HCT116 (cell line): ENCODE data around the gene C3orf20. TPM values are rescaled to one million over a fixed set of nuclear protein-coding genes. Genes with fewer than 3 reads are reported as not detected.

Experiments used
- ATAC-seq: fragments of 200-7000 bp; cut with Tn5 transposase; 2 replicates; pipeline ENCODE4 v1.9.1; 2020; ENCODE audit warnings: mild to moderate bottlenecking, moderate library complexity
- BruUV-seq: library from RNA; stranded (reverse); fragments of 400-500 nt; replicated peaks from 2 replicates; lab custom pipeline; 2021; lab: Mats Ljungman, UMichigan
- CTCF ChIA-PET: fragments of 300-600 bp; sonication (Branson Sonifier 250); formaldehyde crosslinking; loops from one replicate; lab custom pipeline; 2021; ENCODE audit warnings: antibody characterized with exemption; lab: Charles Lee
- POLR2A ChIA-PET: fragments of 300-600, 350-600 bp; sonication (Branson Sonifier 250); formaldehyde crosslinking; loops from one replicate; lab custom pipeline; 2021; ENCODE audit warnings: antibody characterized with exemption; lab: Charles Lee
- RAD21 ChIA-PET, 2 experiments: fragments of 300-600 bp; sonication (Branson Sonifier 250); formaldehyde crosslinking; loops; one replicate each; lab custom pipeline; 2023; ENCODE audit warnings: low total read pairs in 2 of 2; ENCODE audit not compliant: uncharacterized antibody in 2 of 2, unreplicated experiment in 2 of 2, low non-redundant PET in 1 of 2; lab: Charles Lee
- DNase-seq: peaks from one replicate; pipeline ENCODE4 v3.0.0-alpha.2; 2010; ENCODE audit warnings: low read depth, low spot score
- H2AFZ ChIP-seq: fragments of 200-600 bp; shearing (Covaris generic), sonication (generic); 2 replicates; pipeline ENCODE4 v1.6.1; 2017; ENCODE audit warnings: low read depth, mixed run types, mixed read lengths, antibody characterized with exemption, low read length; ENCODE audit not compliant: poor library complexity, severe bottlenecking
- H3K27ac ChIP-seq: 2 replicates; pipeline ENCODE4 v1.5.1; 2012; ENCODE audit warnings: low read depth, low read length
- H3K27me3 ChIP-seq: fragments of 200-600 bp; sonication (generic); 2 replicates; pipeline ENCODE4 v1.6.1; 2016; ENCODE audit warnings: mixed run types, low read length, mixed read lengths; ENCODE audit not compliant: insufficient read depth
- H3K36me3 ChIP-seq, 2 experiments: fragments of 200-500 bp in 1 of 2; fragments of 200-600 bp in 1 of 2; sonication (Bioruptor generic) in 1 of 2; sonication (generic) in 1 of 2; 2 replicates each; pipeline versions ENCODE4 v1.5.1 to v1.6.1; 2014 to 2016; ENCODE audit warnings: low read length in 2 of 2, inconsistent platforms in 1 of 2, mixed read lengths in 1 of 2, mixed run types in 1 of 2; ENCODE audit not compliant: insufficient read depth in 2 of 2, control insufficient read depth in 1 of 2
- H3K4me1 ChIP-seq, 2 experiments: fragments of 200-600 bp in 1 of 2; sonication (generic) in 1 of 2; 2 replicates each; pipeline versions ENCODE4 v1.5.1 to v1.6.1; 2012 to 2017; ENCODE audit warnings: low read length in 2 of 2, inconsistent platforms in 1 of 2, mild to moderate bottlenecking in 1 of 2, mixed read lengths in 1 of 2, mixed run types in 1 of 2, moderate library complexity in 1 of 2; ENCODE audit not compliant: insufficient read depth in 2 of 2, control insufficient read depth in 1 of 2
- H3K4me2 ChIP-seq: fragments of 200-600 bp; sonication (generic); 2 replicates; pipeline ENCODE4 v1.6.1; 2017; ENCODE audit warnings: mixed run types, low read length, mixed read lengths
- H3K4me3 ChIP-seq, 2 experiments: fragments of 200-600 bp in 1 of 2; sonication (generic) in 1 of 2; replicated peaks in 1 of 2; 2 replicates each; pipeline ENCODE4 v1.5.1; 2011 to 2016; ENCODE audit warnings: low read length in 2 of 2, control low read depth in 1 of 2, low read depth in 1 of 2, mild to moderate bottlenecking in 1 of 2, mixed read lengths in 1 of 2, mixed run types in 1 of 2
- H3K79me2 ChIP-seq: fragments of 200-600 bp; sonication (generic); 2 replicates; pipeline ENCODE4 v1.6.1; 2017; ENCODE audit warnings: mild to moderate bottlenecking, mixed run types, low read length, moderate library complexity, mixed read lengths; ENCODE audit not compliant: insufficient read depth
- H3K9ac ChIP-seq: fragments of 200-600 bp; sonication (generic); 2 replicates; pipeline ENCODE4 v1.6.1; 2016; ENCODE audit warnings: low read length, mixed read lengths
- H3K9me2 ChIP-seq: fragments of 200-600 bp; sonication (generic), shearing (Covaris generic); 2 replicates; pipeline ENCODE4 v1.6.1; 2017; ENCODE audit warnings: mixed run types, mild to moderate bottlenecking, moderate library complexity; ENCODE audit not compliant: insufficient read depth
- H3K9me3 ChIP-seq, 2 experiments: fragments of 200-500 bp in 1 of 2; fragments of 200-600 bp in 1 of 2; sonication (Bioruptor generic) in 1 of 2; sonication (generic) in 1 of 2; 2 replicates each; pipeline ENCODE4 v1.6.1; 2014 to 2017; ENCODE audit warnings: low read length in 2 of 2, mixed read lengths in 2 of 2, inconsistent platforms in 1 of 2, low read depth in 1 of 2, mild to moderate bottlenecking in 1 of 2, mixed run types in 1 of 2, moderate library complexity in 1 of 2; ENCODE audit not compliant: control insufficient read depth in 1 of 2, insufficient read depth in 1 of 2
- H4K20me1 ChIP-seq: fragments of 200-600 bp; sonication (generic), shearing (Covaris generic); 2 replicates; pipeline ENCODE4 v1.6.1; 2017; ENCODE audit warnings: mixed run types, mild to moderate bottlenecking, moderate library complexity; ENCODE audit not compliant: insufficient read depth
- CEBPB ChIP-seq: IDR thresholded peaks from 2 replicates; pipeline ENCODE4 v1.6.1; 2012; ENCODE audit warnings: low read depth
- EGR1 ChIP-seq: IDR thresholded peaks from 2 replicates; pipeline ENCODE4 v1.6.1; 2012; ENCODE audit warnings: low read depth
- ELF1 ChIP-seq: IDR thresholded peaks from 2 replicates; pipeline ENCODE4 v1.6.1; 2012; ENCODE audit warnings: low read depth, borderline replicate concordance
- EZH2 ChIP-seq: fragments of 200-600 bp; sonication (generic); IDR thresholded peaks from 2 replicates; pipeline ENCODE4 v1.6.1; 2017; ENCODE audit warnings: antibody characterized with exemption, mixed run types
- EZH2phosphoT487 ChIP-seq: fragments of 200-600 bp; IDR thresholded peaks from 2 replicates; pipeline ENCODE4 v1.6.1; 2018; ENCODE audit warnings: antibody characterized with exemption, borderline replicate concordance
- POLR2AphosphoS5 ChIP-seq: IDR thresholded peaks from 2 replicates; pipeline ENCODE4 v1.6.1; 2011; ENCODE audit warnings: mild to moderate bottlenecking, low read depth, low read length, moderate library complexity
- SP1 ChIP-seq: IDR thresholded peaks from 2 replicates; pipeline ENCODE4 v1.6.1; 2012; ENCODE audit warnings: low read depth
- SRF ChIP-seq: IDR thresholded peaks from 2 replicates; pipeline ENCODE4 v1.6.1; 2012; ENCODE audit warnings: low read depth
- TCF7L2 ChIP-seq: IDR thresholded peaks from 2 replicates; pipeline ENCODE4 v1.7.0; 2011; ENCODE audit warnings: borderline replicate concordance, inconsistent platforms; ENCODE audit not compliant: insufficient read depth, insufficient read length; ENCODE audit errors: extremely low read depth
- ZBTB33 ChIP-seq: IDR thresholded peaks from 2 replicates; pipeline ENCODE4 v1.6.1; 2011; ENCODE audit warnings: mild to moderate bottlenecking, low read length, moderate library complexity; ENCODE audit not compliant: insufficient replicate concordance; ENCODE audit errors: extremely low read depth
- ZNF274 ChIP-seq: fragments of 200-500 bp; sonication (Bioruptor generic); IDR thresholded peaks from 2 replicates; pipeline ENCODE4 v1.6.1; 2014; ENCODE audit warnings: mild to moderate bottlenecking, low read depth, low read length, inconsistent platforms
- intact Hi-C: fragments of 100-400 bp; cut with micrococcal nuclease; formaldehyde crosslinking; loops from 2 replicates; pipeline ENCODE4 v1.10.0; 2022
- total RNA-seq: library from RNA; stranded (reverse); gene quantifications from one replicate; pipeline ENCODE4 v1.2.1, GENCODE V29; 2021; ENCODE audit not compliant: unreplicated experiment
- TF ChIP-seq, protein P1 (sequence below): IDR thresholded peaks from 2 replicates; pipeline ENCODE4 v1.6.1; 2012
- TF ChIP-seq, protein P2 (sequence below): IDR thresholded peaks from 2 replicates; pipeline ENCODE4 v1.6.1; 2012

The C3orf20 gene
- total RNA-seq, 1 experiment from 2014 or later = 0.20 TPM

- TF ChIP-seq TCF7L2 (no peak), SP1 (no peak), ZNF274 (no peak)
Observed at GRCh38 chr3:14634763-14635400, 40.1 kb upstream of the C3orf20 start (continued).

- POLR2A ChIA-PET = no interaction called here
- no peak overlapping the region for H3K4me3 ChIP-seq
- H4K20me1 ChIP-seq = no peaks in the 10 kb centered on the region
- peaks cover 15% of the 10 kb centered on the region for H3K27me3 ChIP-seq
- ATAC-seq (no peak), DNase-seq (no peak)
- CTCF ChIA-PET = interaction anchor here (1.1 to 2.0 kb wide), 2 partner anchors 14 to 144 kb away, joined by 3 to 5 read pairs; no protein-coding TSS in a partner anchor
- TF ChIP-seq ZNF274 = no peak
- TF ChIP-seq ELF1 = no peak
- TF ChIP-seq, protein P1, sequence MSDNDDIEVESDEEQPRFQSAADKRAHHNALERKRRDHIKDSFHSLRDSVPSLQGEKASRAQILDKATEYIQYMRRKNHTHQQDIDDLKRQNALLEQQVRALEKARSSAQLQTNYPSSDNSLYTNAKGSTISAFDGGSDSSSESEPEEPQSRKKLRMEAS = no peak
- TF ChIP-seq EGR1 = no peak
- TF ChIP-seq, protein P2, sequence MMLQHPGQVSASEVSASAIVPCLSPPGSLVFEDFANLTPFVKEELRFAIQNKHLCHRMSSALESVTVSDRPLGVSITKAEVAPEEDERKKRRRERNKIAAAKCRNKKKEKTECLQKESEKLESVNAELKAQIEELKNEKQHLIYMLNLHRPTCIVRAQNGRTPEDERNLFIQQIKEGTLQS = no peak
- no peak for TF ChIP-seq EZH2
- no peak for TF ChIP-seq POLR2AphosphoS5
- no peak for TF ChIP-seq SRF
- TF ChIP-seq ZBTB33 = no peak
- no peak for TF ChIP-seq CEBPB
- no peak for TF ChIP-seq EZH2phosphoT487
- intact Hi-C loops = no loop called here
- no peak overlapping the region for H3K4me2 ChIP-seq
- no TSS peak for BruUV-seq
- no peak overlapping the region for H3K27ac ChIP-seq
- RAD21 ChIA-PET = no interaction called here
- H3K9ac ChIP-seq = no peak overlapping the region
- no peaks in the 10 kb centered on the region for H3K36me3 ChIP-seq
- no peaks in the 10 kb centered on the region for H3K9me2 ChIP-seq
- no peaks in the 10 kb centered on the region for H3K79me2 ChIP-seq
- no peak overlapping the region for H2AFZ ChIP-seq
- no peaks in the 10 kb centered on the region for H3K4me1 ChIP-seq
- no peaks in the 10 kb centered on the region for H3K9me3 ChIP-seq
Observed at GRCh38 chr3:14636496-14637087, 38.3 kb upstream of the C3orf20 start.
